Testis (tissue), 3 donors: Measurements from ENCODE around the gene KCTD5. TPM values are rescaled to one million over a fixed set of nuclear protein-coding genes. Genes with fewer than 3 reads are reported as not detected.
"Not testable (repeated sequence)": the region's sequence is repeated elsewhere in the genome, so short reads cannot be mapped to it uniquely, and the experiment has no call there.

Experiments used
- DNase-seq: peaks from one replicate; pipeline ENCODE4 v3.0.0-alpha.2; 2019
- H3K27ac ChIP-seq, 2 donors: fragments of 200-600 bp; sonication (generic); one replicate each; pipeline ENCODE4 v1.5.1; 2019
- H3K27me3 ChIP-seq: fragments of 200-600 bp; sonication (generic); one replicate; pipeline ENCODE4 v1.5.1; 2019
- H3K36me3 ChIP-seq: fragments of 200-600 bp; sonication (generic); one replicate; pipeline ENCODE4 v1.5.1; 2017; ENCODE audit warnings: low read depth; ENCODE audit errors: missing control alignments
- H3K4me1 ChIP-seq: fragments of 200-600 bp; sonication (generic); one replicate; pipeline ENCODE4 v1.5.1; 2019
- H3K4me3 ChIP-seq, 2 donors: fragments of 200-600 bp; sonication (generic); one replicate each; pipeline ENCODE4 v1.5.1; 2017 to 2019
- H3K9me3 ChIP-seq: fragments of 200-600 bp; sonication (generic); one replicate; pipeline ENCODE4 v1.5.1; 2017
- POLR2A ChIP-seq: fragments of 450-650 bp; IDR thresholded peaks from one replicate; pipeline ENCODE4 v1.6.1; 2017; ENCODE audit warnings: antibody characterized with exemption, mild to moderate bottlenecking, moderate library complexity
- WGBS, 2 donors: methylation state at CpG; one replicate each; pipeline ENCODE4 v1.1.5; 2018; 5-methylcytosine and 5-hydroxymethylcytosine counted together
- intact Hi-C: fragments of 100-400 bp; cut with DNase I; formaldehyde crosslinking; loops from one replicate; pipeline ENCODE4 v1.15.1; 2023; ENCODE audit warnings: low total_unique reads
- polyA plus RNA-seq: library from polyadenylated mRNA; stranded (reverse); fragments of 350-450 nt; fragmentation: Illumina TruSeq; extraction: RNeasy Lipid Tissue Mini Kit (QIAGEN cat#74804); gene quantifications from one replicate; pipeline ENCODE4 v1.2.3, GENCODE V29; 2014; ENCODE audit warnings: low read depth, low replicate concordance; ENCODE audit not compliant: insufficient read depth
- total RNA-seq, 2 donors: library from RNA; depleted of rRNA; stranded (reverse); fragments of >200 nt; gene quantifications; one replicate each; pipeline ENCODE4 v1.2.3, GENCODE V29; 2016
- TF ChIP-seq, protein P1 (sequence below), 3 experiments: fragments of 450-650 bp in 2 of 3; fragments of 200-600 bp in 1 of 3; sonication (generic) in 1 of 3; IDR thresholded peaks; one replicate each; pipeline ENCODE4 v1.5.1; 2016 to 2019; ENCODE audit warnings: antibody characterized with exemption in 3 of 3, mild to moderate bottlenecking in 2 of 3, moderate library complexity in 1 of 3

Gene KCTD5
- total and polyA plus RNA-seq, 3 donors from 2014 or later: 33.3 to 72.2 (median 63.9) TPM

DNA sequence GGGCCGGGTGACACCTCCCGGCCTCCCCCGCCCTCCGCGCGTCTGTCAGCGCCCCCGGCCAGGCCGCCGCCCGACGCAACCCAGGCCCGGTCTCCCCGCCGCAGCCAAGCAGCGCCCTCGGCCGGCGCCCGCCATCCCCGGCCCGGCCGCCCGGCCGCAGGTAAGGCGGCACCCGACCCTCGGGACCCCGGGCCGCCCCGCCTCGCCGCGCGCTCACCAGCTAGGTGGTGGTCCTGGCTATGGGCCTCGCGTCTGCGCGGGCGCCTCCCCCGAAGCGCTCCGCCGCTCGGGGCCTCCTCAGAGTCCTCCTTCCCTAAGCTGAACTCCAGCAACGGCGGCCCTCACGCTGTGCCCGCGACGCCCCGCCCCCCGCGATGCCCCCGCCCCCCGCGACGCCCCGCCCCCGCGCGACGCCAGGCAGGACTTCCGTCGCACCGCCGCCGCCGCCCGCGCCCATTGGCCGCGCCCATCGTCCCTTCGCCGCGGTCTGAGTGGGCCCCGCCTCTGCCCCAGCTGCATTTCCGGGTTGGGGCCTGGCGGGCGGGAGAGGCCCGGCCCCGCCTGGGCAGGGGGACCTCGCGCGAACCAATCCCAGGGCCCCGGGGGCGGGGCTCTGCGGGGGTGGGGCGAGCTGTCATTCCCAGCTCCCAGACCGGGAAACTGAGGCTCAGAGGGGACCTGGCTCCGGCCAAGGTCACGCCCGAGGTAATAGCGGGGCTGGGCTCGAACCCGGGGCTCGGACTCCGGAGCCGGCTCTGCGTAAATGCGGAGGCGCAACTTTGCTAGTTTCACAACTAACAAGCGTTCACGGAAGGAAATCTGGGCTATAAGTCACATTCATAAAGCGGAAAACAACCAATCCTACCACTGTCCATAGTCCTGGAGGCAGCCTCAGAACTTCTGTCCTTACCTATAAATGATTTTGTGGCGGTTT, 9.0 kb upstream of the KCTD5 start:
- no peaks in the 10 kb centered on the region for H3K9me3 ChIP-seq
- intact Hi-C loops: no loop called here
- peak; percentile 96 for DNase-seq
- H3K4me1 ChIP-seq: peaks cover 13% of the 10 kb centered on the region
- TF ChIP-seq, protein P1, sequence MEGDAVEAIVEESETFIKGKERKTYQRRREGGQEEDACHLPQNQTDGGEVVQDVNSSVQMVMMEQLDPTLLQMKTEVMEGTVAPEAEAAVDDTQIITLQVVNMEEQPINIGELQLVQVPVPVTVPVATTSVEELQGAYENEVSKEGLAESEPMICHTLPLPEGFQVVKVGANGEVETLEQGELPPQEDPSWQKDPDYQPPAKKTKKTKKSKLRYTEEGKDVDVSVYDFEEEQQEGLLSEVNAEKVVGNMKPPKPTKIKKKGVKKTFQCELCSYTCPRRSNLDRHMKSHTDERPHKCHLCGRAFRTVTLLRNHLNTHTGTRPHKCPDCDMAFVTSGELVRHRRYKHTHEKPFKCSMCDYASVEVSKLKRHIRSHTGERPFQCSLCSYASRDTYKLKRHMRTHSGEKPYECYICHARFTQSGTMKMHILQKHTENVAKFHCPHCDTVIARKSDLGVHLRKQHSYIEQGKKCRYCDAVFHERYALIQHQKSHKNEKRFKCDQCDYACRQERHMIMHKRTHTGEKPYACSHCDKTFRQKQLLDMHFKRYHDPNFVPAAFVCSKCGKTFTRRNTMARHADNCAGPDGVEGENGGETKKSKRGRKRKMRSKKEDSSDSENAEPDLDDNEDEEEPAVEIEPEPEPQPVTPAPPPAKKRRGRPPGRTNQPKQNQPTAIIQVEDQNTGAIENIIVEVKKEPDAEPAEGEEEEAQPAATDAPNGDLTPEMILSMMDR (IDR thresholded peaks at IDR 0.05): no peak
- TF ChIP-seq POLR2A: no peak
- H3K27me3 ChIP-seq: no peaks in the 10 kb centered on the region
- peak overlapping the region in 1 of 2 donors; percentile 68 for H3K27ac ChIP-seq
- peak overlapping the region; percentile 58 to 68 for H3K4me3 ChIP-seq
- WGBS, 2 donors: 1 to 2% methylated on average over 4 to 22 of the region's 107 CpGs
- no peaks in the 10 kb centered on the region for H3K36me3 ChIP-seq

DNA sequence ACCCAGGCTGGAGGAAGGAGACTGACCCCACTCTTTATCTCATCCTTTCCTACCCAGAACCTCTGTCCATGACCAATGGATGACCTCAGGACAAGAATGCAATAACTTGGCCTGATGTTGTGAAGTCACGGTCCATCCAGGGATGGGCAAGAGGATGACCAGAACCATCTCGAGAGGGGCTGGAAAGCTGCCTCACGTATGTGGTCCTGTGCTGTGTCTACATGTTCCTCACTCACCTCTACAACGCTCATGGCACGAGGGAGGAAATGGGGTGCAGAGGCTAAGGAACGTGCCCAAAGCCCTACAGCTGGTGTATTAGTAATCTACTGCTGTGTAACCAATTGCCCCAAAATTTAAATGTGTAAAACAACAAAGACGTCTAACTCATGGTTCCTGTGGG, 7.3 kb upstream of the KCTD5 start:
- intact Hi-C loops: no loop called here
- H3K4me1 ChIP-seq: peaks cover 13% of the 10 kb centered on the region
- no peaks in the 10 kb centered on the region for H3K9me3 ChIP-seq
- H3K4me3 ChIP-seq: no peak overlapping the region
- WGBS, 2 donors: 72 to 82% methylated on average over 7 of the region's 7 CpGs
- H3K27me3 ChIP-seq: no peaks in the 10 kb centered on the region
- no peak overlapping the region for H3K27ac ChIP-seq
- DNase-seq: no peak
- no peaks in the 10 kb centered on the region for H3K36me3 ChIP-seq
- TF ChIP-seq, protein P1 (IDR thresholded peaks at IDR 0.05): no peak
- TF ChIP-seq POLR2A: no peak

DNA sequence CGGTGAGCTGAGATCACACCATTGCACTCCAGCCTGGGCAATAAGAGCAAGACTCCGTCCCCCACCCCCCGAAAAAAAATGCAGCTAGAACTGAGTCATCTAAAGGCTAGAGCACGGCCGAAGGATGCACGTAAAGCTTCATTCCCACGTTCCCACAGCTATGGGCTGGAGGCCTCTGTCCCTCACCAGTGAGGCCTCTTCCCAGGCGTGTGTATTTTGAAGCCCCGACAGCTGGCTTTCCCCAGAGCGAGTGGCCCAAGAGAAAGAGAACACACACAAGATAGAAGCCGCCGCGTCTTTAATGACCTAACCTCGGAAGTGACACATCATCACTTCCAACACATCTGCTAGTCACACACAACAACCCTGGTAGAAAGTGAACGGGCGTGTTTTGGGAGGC, 6.6 kb upstream of the KCTD5 start:
- WGBS, 2 donors: 85 to 87% methylated on average over 16 of the region's 16 CpGs
- TF ChIP-seq POLR2A: no peak
- TF ChIP-seq, protein P1 (IDR thresholded peaks at IDR 0.05): no peak

DNA sequence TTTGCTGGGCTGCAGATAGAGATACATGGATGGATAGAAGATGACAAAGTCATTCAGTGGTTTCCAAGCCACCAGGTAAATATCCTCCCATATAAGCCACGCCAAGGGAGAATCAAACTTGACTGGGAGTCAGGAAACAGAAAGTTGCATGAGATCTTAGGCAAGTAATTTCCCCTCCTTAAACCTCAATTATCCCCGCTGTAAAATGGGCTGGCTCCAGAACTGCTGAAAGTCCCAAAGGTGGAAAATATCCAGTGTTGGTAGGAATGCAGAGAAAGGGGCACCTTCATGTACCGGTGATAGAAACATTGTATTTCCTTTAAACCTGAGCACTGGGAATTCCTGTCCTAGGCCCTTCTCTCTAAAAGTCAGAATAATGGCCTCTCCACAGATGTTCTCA, 5.4 kb upstream of the KCTD5 start:
- H3K9me3 ChIP-seq, H3K27ac ChIP-seq, DNase-seq, H3K36me3 ChIP-seq, H3K27me3 ChIP-seq, intact Hi-C loops, H3K4me3 ChIP-seq: not testable (repeated sequence)
- peaks cover 12% of the 10 kb centered on the region for H3K4me1 ChIP-seq
- 83 to 87% methylated on average over 3 of the region's 3 CpGs for WGBS, 2 donors

More for the DNA sequence above, 6.6 kb upstream of the KCTD5 start:
- Histone ChIP-seq H3K4me1 (peaks cover 13% of the 10 kb centered on the region), H3K4me3 (no peak overlapping the region), H3K9me3 (no peaks in the 10 kb centered on the region), H3K36me3 (no peaks in the 10 kb centered on the region), H3K27ac (no peak overlapping the region), H3K27me3 (no peaks in the 10 kb centered on the region)
- DNase-seq: no peak
- intact Hi-C loops: no loop called here

DNA sequence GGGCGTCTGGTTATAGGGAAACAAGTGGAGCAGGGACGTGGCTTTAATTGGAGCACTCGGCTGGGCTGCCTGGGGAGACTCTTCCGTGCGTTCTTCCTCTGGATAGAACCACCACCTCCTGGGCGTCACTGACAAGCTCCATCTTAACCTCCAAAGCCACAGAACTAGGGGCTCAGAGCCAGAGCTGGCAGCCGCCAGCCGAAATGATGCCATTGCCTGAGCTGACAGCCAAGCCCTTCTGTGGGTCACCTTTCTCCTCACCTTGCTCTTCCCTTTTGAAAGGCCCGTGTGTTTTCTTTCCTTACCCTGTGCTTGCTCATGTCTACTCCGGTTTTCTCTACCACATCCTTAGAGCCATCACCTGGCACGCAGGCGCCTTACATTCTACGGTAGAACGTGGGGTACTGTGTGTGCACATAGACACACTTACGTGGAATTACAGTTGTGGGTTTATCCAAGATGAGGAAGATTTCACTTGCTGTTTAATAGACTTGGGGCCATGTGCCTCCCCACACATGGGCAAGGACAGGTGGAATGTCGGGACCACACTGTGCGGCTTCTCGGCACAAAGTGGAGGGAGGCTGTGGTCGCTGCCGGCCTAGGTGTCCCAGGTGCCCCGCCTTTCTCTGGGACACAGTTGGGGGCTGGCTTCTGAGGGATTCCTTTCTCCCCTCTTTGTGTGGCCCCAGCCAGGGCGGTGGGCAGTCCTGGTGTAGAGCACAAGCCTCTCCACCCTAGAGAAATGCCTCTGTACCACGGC, 3.9 kb upstream of the KCTD5 start:
- H3K36me3 ChIP-seq, H3K4me1 ChIP-seq, H3K27ac ChIP-seq, H3K9me3 ChIP-seq, H3K27me3 ChIP-seq, intact Hi-C loops, H3K4me3 ChIP-seq, DNase-seq: not testable (repeated sequence)
- 92 to 94% methylated on average over 6 to 20 of the region's 23 CpGs for WGBS, 2 donors

DNA sequence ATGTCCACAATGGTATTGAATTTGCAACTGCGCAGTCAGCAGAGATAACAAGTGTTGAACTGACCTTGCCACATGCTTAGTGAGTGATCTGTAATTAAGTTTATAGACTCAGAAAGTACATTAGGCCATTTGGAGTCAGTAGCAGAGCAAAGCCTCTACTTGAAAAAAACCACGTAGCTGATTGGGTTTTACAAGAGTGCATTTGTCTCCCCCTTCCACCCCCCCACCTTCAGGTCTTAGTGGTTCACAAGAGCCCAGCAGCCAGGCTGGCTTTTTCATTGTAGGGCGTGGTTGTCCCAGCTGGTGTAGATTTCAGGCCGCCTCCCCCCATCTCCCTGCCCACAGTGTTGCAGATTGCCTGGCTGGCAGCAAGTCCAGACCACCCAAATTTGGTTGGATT, 2.4 kb upstream of the KCTD5 start:
- H3K36me3 ChIP-seq, H3K9me3 ChIP-seq, H3K27ac ChIP-seq, H3K27me3 ChIP-seq, H3K4me1 ChIP-seq, DNase-seq, intact Hi-C loops, H3K4me3 ChIP-seq: not testable (repeated sequence)
- 63 to 72% methylated on average over 3 to 4 of the region's 4 CpGs for WGBS, 2 donors

DNA sequence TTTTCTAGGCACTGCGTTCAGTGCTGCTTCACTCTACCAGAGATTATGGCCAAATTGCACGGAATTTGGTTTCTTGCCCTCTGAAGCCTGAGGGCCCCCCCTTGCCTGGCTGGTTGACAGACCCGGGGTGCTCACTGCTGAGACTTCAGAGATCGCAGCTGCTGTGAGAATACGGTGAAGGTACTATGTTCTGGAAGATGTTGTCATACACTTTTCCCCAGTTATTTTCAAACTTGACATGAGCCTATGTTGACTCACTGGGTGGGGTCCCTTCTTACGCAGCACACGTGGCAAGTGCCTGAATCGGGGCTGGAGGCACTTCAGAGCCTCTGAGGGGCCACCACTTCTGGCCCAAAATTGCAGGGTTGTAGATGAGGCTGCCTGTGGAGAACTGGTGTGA, 2.0 kb upstream of the KCTD5 start:
- intact Hi-C loops, H3K9me3 ChIP-seq, DNase-seq, H3K4me1 ChIP-seq, H3K27me3 ChIP-seq, H3K27ac ChIP-seq, H3K4me3 ChIP-seq, H3K36me3 ChIP-seq: not testable (repeated sequence)
- WGBS, 2 donors: 90 to 92% methylated on average over 6 to 8 of the region's 8 CpGs

DNA sequence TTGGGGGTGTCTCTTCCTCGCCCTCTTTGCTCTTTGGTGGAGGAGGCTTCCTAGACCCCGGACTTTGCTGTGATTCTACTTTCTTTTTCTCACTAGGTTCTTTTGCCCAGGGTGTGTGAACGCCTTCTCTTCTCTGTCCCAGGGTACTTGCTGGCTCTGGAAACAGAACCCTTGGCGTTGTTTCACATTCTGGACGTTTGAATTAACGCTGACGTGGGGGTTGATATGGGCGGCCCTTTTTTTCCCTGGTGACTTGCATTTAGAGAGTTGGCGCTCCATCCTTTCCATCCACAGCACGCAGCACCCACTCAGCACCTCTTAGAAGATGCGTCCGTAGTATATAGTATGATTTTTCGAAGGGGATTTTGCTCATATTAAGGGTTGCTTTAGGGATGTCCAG, 718 bp downstream of the KCTD5 start:
- DNase-seq, H3K4me1 ChIP-seq, H3K9me3 ChIP-seq, H3K36me3 ChIP-seq, H3K27me3 ChIP-seq, intact Hi-C loops: not testable (repeated sequence)
- WGBS, 2 donors: 8 to 9% methylated on average over 13 of the region's 13 CpGs
- Histone ChIP-seq H3K27ac (peak overlapping the region in 1 of 2 donors; percentile 59), H3K4me3 (peak overlapping the region; percentile 95)

DNA sequence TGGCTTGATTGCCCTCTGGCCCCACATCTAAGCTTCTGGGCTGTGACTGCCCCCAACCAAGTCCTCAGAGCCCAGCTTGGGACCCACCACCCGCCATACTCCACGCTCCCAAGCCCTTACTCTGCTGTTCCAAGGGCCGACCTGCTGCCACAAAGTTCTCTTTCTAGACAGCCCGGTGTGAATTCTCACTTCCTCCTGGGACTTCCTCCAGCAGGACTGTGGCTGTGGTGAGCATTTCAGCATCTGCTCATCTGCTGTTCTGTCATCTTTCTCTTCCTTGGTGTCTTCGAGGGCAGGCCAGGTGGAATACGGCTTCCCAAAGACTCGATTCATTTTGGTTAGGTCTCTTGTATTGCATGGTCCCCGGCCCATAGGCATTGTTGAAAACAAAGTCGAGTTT, 3.8 kb downstream of the KCTD5 start:
- H3K27me3 ChIP-seq, H3K9me3 ChIP-seq, H3K27ac ChIP-seq, DNase-seq, H3K4me1 ChIP-seq, intact Hi-C loops, H3K36me3 ChIP-seq, H3K4me3 ChIP-seq: not testable (repeated sequence)
- WGBS, 2 donors: no CpG with 5 or more reads among the region's 9 CpGs
